ENCODE results near the gene CHTF18. TPM values are rescaled to one million over a fixed set of nuclear protein-coding genes. Genes with fewer than 3 reads are reported as not detected.

Gene CHTF18
- polyA plus RNA-seq, 1 donor (not counting 4 experiments of a cell fraction or from before 2014, with no cell fraction given) = 5.7 TPM

- H3K36me3 ChIP-seq (ENCODE audit: control insufficient read depth in 2 of 2, extremely low read depth in 1 of 2, insufficient read depth in 2 of 2, low read length in 2 of 2) = no peaks in the 10 kb centered on the region
- H3K9me1 ChIP-seq (ENCODE audit: control insufficient read depth, extremely low read depth, insufficient read depth, low read length) = no peaks in the 10 kb centered on the region
- H3K9ac ChIP-seq (ENCODE audit: control insufficient read depth, extremely low read depth, insufficient read depth, low read length) = no peak overlapping the region
- TF ChIP-seq CTCF (optimal IDR thresholded peaks at IDR 0.05 in 1 of 3, IDR thresholded peaks at IDR 0.05 in 1 of 3, conservative IDR thresholded peaks at IDR 0.05 in 1 of 3; ENCODE audit: extremely low read depth in 1 of 3, insufficient read depth in 2 of 3, low read length in 3 of 3) (no peak), EZH2 (IDR thresholded peaks at IDR 0.05; ENCODE audit: low read length) (no peak)
- H3K4me1 ChIP-seq (ENCODE audit: control insufficient read depth, extremely low read depth, insufficient read depth, low read length) = peaks cover 30% of the 10 kb centered on the region
- FAIRE-seq (no peak), DNase-seq (ENCODE audit: low read depth, low spot score) (no peak)
- H3K79me2 ChIP-seq (ENCODE audit: control insufficient read depth, insufficient read depth, low read length) = no peaks in the 10 kb centered on the region
- no peaks in the 10 kb centered on the region for H4K20me1 ChIP-seq (ENCODE audit: control insufficient read depth, extremely low read depth, insufficient read depth, low read length)
- H3K9me3 ChIP-seq (ENCODE audit: control insufficient read depth, low read depth, low read length) = no peaks in the 10 kb centered on the region
- dilution Hi-C loops (cut with MboI; ENCODE audit: extremely low pct_ligation_motif_present, low sequenced_read_pairs) = no loop called here
- no peak overlapping the region for H3K4me3 ChIP-seq (ENCODE audit: control insufficient read depth in 2 of 3, extremely low read depth in 1 of 3, insufficient read depth in 2 of 3, low read depth in 1 of 3, low read length in 3 of 3)
- peaks cover 3% of the 10 kb centered on the region for H3K27me3 ChIP-seq (ENCODE audit: control insufficient read depth, extremely low read depth, insufficient read depth, low read length)
- H3K4me2 ChIP-seq (ENCODE audit: control insufficient read depth, extremely low read depth, insufficient read depth, low read depth, low read length) = no peak overlapping the region
- no peak overlapping the region for H2AFZ ChIP-seq (ENCODE audit: control insufficient read depth, low read length)
- H3K27ac ChIP-seq (ENCODE audit: control insufficient read depth, insufficient read depth, low read length) = no peak overlapping the region
These were observed 25.7 kb upstream of the CHTF18 start for GRCh38 chr16:762595-763268.

GRCh38 chr16:763369-764183 is 24.8 kb upstream of the CHTF18 start:
- H3K36me3 ChIP-seq (ENCODE audit: control insufficient read depth in 2 of 2, extremely low read depth in 1 of 2, insufficient read depth in 2 of 2, low read length in 2 of 2) = no peaks in the 10 kb centered on the region
- no peak overlapping the region for H3K27ac ChIP-seq (ENCODE audit: control insufficient read depth, insufficient read depth, low read length)
- H3K9me3 ChIP-seq (ENCODE audit: control insufficient read depth, low read depth, low read length) = no peaks in the 10 kb centered on the region
- no peaks in the 10 kb centered on the region for H3K9me1 ChIP-seq (ENCODE audit: control insufficient read depth, extremely low read depth, insufficient read depth, low read length)
- FAIRE-seq (no peak), DNase-seq (ENCODE audit: low read depth, low spot score) (no peak)
- no peak overlapping the region for H3K4me3 ChIP-seq (ENCODE audit: control insufficient read depth in 2 of 3, extremely low read depth in 1 of 3, insufficient read depth in 2 of 3, low read depth in 1 of 3, low read length in 3 of 3)
- TF ChIP-seq EZH2 (IDR thresholded peaks at IDR 0.05; ENCODE audit: low read length) = no peak
- no peak for TF ChIP-seq CTCF (optimal IDR thresholded peaks at IDR 0.05 in 1 of 3, IDR thresholded peaks at IDR 0.05 in 1 of 3, conservative IDR thresholded peaks at IDR 0.05 in 1 of 3; ENCODE audit: extremely low read depth in 1 of 3, insufficient read depth in 2 of 3, low read length in 3 of 3)
- H2AFZ ChIP-seq (ENCODE audit: control insufficient read depth, low read length) = no peak overlapping the region
- no peak overlapping the region for H3K4me2 ChIP-seq (ENCODE audit: control insufficient read depth, extremely low read depth, insufficient read depth, low read depth, low read length)
- dilution Hi-C loops (cut with MboI; ENCODE audit: extremely low pct_ligation_motif_present, low sequenced_read_pairs) = no loop called here
- H3K27me3 ChIP-seq (ENCODE audit: control insufficient read depth, extremely low read depth, insufficient read depth, low read length) = peaks cover 3% of the 10 kb centered on the region
- H4K20me1 ChIP-seq (ENCODE audit: control insufficient read depth, extremely low read depth, insufficient read depth, low read length) = no peaks in the 10 kb centered on the region
- H3K9ac ChIP-seq (ENCODE audit: control insufficient read depth, extremely low read depth, insufficient read depth, low read length) = no peak overlapping the region
- H3K4me1 ChIP-seq (ENCODE audit: control insufficient read depth, extremely low read depth, insufficient read depth, low read length) = peaks cover 27% of the 10 kb centered on the region
- no peaks in the 10 kb centered on the region for H3K79me2 ChIP-seq (ENCODE audit: control insufficient read depth, insufficient read depth, low read length)

All from keratinocyte (primary cell).